UCSD-AML1 (cell line): ENCODE data around the gene SPNS2.

Experiments used
- DNase-seq: peaks from one replicate; lab custom pipeline; 2025; ENCODE audit not compliant: unreplicated experiment; lab: John Stamatoyannopoulos, UW

SPNS2 gene

GRCh38 chr17:4584917-4585637 lies 86.4 kb downstream of the SPNS2 start:
- DNase-seq: no peak

DNA sequence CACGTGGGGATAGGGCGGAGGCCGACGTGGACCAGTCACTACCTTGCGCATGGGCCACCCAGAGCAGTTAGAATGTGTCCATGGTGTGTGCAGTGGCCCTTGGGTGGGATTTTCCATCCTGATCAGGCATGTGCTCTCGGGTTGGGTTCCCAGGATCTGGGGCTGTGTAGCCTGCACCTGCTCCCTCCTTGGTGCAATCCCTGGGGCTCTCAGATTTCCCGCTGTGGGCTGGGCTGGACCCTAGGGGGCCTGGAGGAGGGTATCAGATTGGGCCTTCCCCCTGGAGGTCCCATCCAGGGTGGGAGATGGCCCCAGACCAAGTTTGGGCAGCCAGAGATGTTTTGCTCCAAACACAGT lies 86.9 kb downstream of the SPNS2 start:
- DNase-seq: no peak

DNA sequence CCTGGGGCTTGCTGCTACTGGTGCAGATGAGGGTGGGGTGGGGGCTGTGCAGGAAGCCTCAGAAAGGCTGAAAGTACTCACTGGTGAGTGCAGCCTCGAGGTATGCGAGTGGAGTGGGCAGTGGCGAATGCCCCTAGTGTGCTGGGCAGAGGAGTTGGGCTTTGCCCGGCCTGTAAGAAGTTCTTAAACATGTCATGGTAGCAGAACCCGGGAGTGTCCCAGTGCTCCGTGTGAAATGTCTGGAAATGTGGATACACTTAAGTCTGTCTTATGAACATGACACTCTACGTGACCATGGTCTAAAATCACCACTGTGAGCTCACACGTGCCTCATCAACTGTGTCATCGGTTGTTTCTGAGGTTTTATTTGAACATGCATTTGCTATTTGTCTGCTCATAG lies 87.4 kb downstream of the SPNS2 start:
- no peak for DNase-seq

- no peak for DNase-seq
These were observed 88.5 kb downstream of the SPNS2 start for GRCh38 chr17:4587195-4587594.

DNA sequence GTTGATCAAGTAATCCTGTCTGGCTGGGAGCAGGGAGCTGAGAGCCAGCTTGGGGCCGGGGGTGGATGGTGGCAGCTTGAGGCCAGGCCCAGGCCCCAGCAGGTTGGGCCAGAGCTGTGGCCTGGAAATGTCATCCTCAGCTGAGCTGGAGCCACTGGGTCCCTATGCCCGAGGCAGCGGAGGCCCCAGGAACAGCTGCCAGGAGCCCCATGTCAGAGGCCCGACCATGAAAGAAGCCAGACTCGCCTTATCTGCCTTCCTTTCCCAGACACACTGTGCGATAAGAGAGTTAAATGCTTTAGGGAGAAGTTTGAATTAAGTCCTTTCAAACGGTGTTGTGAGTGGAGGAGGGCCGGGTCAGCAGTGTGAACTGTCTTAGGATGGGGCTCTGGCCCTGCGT lies 89.1 kb downstream of the SPNS2 start:
- DNase-seq: no peak

DNA sequence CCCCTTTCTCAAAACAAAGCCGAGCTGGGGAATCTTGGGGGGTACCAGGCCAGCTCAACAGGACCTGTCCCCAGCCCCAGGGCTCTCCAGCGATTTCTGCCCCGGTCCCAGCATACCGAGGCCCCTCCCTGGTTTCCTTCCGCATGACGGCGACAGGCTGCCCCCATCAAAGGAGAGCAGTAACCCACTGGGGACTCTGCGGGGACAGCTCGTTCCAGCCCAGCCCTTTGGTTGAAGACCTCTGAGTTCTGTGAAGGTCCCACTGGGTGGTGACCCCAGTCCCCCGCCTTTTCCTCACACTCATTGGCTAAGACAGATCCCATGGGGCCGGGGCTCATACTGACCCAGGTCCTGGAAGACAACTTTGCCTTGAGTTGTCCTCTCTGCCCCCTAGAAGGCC lies 89.7 kb downstream of the SPNS2 start:
- DNase-seq: no peak
